D341Med (cell line): ENCODE measurements around the gene HMX1.

ENCODE experiments used
- DNase-seq: peaks from one replicate; pipeline ENCODE4 v3.0.0; 2012; ENCODE audit warnings: low spot score

Gene HMX1

DNA sequence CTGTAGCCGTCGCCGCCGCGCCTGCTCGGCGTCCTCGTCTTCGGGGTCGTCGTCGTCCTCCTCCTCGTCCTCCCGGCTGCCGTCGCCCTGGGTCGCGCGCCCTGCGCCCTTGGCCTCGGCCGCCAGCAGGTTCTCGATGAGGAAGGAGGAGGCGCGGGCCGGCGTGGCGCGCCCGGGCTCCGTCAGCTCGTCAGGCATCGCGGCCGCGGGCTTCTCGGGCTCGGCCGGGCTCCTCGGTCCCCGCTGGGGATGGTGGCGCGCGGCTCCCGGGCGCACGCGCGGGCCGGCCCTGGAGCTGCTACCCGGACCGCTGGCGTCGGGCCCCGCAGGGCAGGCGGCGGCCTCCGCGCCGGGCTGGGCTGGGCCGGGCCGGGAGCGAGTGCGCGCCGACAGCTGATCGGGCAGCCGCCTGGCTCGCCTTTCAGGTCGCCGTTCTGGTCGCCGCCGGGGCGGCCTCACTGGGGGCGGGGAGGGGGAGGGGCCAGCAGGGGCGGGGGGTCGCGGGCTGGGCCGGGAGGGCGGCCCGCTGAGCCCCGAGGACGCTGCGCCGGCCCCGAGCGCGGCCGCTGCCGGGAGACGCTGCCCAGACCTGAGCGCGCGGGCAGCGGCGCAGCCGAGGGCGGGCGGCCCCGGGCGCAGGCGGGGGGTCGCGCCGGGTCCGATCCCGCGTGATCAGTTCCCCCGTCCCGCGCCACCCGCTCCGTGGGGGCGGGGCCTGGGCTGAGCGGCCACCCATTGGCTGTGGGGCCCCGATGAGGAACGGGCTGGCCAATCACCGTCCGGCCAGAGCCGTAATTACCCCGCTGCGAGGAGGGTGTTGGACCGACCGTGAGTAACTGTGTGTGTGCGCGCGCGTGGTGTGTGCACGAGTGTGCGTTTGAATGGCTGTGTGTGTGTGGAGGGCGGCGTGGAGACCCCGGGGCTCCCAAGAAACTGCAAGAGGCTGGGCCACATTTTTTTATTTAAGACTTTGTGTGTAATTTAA is at the start of gene HMX1:
Gene HMX1, minus strand, starts transcription at position 423 of the 985 bp plus-strand sequence. Its CDS starts 225 bp downstream, at position 198.
- peak; percentile 73 for DNase-seq

DNA sequence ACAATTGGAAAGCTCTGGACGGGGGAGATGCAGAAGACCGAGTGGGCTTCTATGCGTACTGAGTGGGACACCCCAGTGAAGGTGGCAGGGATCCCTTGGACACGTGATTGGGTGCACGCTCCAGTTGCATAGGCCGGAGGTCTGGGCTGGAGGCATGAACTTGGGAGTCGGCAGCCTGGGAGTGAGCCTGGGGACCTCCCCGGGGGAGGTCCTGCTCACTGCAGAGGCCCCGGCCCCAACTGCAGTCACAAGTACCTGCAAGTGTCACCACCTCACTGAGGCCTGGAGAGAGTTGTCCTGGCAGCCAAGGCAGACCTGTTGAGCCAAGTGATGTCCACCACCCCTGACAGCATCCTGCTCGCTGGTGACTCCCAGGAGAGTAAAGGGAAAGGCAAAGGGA is 49.3 kb upstream of the HMX1 start:
- DNase-seq = peak; percentile 6

DNA sequence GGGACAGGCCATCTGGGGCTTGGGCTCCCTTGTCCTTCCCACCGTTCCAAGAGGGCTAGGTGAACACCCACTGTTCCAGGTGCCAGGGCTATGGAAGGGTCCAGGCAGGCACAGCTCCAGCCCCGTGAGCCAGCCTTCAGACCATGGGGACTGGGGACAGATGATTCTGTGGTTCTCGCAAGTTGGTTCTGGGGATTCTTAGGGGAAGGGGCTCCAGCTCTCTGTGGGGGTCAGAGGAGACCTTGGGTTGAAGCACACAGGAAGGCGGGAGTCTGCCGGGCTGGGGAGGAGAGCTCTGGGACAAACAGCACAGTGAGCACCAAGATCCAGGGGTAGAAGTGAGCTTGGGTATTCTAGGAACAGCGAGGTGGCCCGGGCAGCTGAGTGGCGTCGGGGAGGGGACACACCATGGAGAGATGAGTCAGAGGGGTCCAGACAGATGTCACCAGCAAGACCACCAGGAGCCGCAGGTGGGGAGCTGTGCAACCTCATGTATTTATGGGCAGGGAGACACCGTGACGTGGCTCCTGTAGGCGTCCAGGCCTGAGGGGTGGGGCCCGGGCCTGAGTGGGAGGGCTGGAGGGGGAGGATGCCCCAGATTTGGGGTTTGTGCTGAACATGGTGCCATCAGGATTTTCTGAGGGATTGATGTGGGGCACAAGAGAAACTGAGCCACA is 48.8 kb upstream of the HMX1 start:
- peak; percentile 8 for DNase-seq

DNA sequence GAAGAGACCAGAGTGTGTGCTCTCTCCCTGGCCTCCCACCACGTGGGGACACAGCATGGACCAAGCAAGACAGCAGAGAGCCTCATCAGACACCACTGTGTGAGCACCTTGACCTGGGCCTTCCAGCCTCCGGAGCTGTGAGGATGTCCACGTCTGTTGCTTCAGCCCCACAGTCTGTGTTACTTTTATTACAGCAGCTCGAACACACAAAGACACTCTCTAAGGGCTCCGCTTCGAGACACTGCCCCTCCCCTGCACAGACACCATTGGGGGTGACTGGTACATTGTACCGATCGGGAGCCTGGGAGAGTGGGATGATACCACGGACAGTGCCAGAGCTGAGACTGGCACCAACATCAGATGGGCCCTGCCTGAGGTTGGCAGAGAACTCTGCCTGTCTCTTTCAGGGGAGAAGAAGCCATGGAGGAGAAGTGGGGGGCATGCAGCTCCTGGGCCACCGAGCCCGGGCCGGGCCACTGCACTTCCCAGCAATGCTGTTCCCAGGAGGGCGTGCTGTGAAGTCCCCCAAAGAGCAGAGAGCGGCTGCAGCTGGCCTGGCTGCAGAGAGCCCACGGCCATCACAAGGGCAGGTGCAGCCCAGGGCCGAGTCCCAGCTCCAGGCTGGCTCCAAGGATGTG is 48.1 kb upstream of the HMX1 start:
- peak; percentile 11 for DNase-seq

DNA sequence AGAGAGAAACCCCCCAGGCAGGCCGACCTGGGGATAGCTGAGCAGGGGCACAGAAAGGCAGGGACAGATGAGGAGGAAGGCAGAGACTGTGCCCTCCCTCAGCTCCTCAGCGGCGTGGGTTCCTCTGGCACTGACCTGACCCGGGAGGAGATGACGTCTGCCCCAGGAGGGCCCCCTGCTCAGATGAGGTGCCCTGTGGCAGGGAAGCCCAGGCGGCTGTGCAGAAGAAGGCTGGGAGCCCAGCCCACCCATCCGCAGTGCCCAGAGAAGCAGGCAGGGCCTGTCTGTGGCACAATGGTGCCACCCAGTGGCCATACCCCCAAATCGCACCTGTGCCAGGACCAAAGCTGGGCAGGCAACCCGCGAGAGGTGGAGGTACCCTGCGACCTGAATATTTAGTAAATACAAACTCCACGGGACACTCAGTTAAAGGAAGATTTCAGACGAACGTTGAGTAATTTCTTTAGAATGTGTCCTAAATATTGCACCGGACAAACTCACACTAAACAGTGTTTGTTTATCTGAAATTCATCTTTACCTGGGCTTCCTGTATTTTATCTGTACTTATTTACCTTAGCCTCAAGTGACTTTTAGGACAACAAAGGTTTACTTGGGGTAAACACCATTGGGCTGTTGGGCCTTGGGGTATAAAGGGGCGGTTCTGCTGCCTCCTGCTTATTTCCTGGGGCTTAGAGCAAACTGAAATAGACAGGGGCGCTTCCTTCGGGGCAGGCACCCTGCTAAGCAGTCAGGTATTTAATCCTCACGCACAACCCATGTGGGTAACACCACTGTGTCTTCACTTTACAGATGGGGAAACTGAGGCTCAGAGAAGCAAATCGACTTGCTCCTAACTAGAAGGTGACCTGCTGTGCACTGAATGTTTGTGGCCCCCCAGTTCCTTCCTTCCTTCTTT is 46.5 kb upstream of the HMX1 start:
- peak; percentile 92 for DNase-seq

DNA sequence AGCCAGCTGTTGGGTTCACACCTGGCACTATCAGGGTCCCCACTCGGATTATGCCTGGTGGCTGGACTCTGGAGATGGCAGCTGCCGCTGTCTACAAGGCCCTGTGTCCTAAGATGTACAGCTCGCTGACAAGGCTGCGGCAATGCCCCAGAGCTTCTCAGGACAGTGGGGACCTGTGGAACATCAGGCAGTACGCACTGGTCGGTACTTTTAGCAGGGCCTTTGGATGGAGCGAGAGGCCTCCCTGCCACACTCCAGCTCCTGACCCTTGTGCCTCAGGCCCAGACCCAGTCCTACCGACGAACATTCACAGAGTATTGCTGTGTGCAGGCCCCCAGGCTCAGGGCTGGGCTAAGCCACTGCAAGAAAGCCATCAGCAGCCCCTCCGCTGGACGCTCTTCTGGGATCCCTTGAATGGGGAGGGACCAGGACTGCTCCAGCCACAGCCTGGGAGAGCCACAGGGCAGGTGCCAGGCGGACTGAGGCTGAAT is 45.7 kb upstream of the HMX1 start:
- DNase-seq = no peak

DNA sequence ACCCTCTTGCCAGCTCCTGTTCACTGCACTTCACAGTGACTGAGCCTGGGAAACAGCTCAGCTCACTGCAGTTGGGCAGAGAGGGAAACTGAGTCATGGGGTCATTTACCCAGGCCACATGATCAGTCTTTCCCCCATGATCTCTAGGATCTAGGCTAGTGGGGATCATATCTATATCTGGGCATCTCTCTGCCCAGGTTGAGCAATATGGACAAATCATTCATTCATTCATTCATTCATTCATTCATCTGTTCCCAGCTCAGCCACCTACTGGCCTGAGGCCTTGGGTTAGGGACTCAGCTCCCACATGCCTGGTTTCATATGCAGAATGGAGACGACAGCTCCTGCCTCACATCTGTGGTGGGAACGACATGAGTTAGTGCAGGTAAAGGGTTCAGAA is 45.3 kb upstream of the HMX1 start:
- no peak for DNase-seq

DNA sequence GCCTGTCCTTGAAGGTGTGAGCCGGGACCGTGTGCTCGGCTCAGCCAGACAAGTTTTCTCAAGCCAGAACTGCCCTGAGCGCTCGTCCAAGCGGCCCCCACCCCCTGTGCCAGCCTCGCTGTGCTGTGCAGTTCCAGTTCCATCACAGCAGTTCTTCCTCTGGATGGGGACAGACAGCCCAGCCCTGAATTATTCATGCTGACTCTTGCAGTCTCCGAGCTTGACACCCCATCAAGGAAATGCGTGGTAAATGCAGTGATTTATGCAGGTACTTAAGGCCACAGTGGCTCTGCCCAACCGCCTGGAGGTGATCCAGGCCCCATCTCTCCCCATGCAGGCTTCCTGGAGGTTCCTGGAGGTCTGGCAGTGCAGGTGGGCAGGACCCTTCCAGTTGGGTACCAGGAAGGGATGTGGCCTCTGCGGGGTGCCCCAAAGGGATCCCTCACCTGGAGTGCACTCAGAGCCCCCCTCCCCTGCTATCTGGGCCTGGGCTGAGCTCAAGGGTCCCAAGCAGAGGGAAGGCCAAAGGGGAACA is 44.8 kb upstream of the HMX1 start:
- peak; percentile 17 for DNase-seq

DNA sequence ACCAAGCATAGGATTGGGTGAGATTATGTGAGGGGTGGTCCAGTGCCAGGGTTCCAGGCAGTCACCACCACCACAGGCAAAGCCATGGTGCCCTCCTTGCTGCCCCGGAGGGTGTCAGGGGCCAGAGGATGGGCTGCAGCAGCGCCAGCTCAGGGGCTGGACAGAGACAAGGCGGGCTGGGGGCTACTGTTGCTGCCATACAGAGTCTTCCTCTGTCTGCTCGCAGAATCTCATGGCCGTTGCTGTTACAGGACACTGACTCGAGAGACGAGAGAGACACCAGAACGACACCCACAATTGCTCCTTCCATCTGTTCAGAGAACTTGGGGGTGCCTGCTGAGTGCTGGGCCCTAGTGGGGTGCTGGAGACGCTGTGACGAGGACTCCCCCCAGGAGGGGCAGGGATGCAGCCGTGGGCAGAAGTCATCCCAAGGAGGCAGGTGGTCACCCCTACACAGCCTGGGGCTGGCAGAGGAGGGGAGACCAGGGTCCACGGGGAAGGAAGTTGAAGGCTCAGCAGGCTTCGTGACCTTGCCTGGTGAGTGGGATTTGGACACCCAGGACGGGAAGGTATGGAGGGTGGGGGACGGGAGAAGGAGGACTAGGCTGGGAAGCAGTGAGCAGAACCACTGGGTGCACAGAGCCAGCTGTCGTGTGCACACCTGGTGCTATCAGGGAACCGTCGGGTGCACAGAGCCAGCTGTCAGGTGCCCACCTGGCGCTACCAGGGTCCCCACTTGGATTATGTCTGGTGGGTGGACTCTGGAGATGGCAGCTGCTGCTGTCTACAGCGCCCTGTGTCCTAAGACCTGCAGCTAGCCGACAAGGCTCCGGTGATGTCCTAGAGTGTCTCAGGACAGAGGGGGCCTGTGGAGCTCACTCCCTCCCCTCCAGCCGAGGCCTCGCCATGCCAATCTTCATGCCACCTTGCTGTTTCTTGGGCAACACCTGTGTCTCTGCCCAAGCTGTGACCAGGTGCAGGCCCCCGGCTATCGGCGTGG is 43.9 kb upstream of the HMX1 start:
- DNase-seq = peak; percentile 16

DNA sequence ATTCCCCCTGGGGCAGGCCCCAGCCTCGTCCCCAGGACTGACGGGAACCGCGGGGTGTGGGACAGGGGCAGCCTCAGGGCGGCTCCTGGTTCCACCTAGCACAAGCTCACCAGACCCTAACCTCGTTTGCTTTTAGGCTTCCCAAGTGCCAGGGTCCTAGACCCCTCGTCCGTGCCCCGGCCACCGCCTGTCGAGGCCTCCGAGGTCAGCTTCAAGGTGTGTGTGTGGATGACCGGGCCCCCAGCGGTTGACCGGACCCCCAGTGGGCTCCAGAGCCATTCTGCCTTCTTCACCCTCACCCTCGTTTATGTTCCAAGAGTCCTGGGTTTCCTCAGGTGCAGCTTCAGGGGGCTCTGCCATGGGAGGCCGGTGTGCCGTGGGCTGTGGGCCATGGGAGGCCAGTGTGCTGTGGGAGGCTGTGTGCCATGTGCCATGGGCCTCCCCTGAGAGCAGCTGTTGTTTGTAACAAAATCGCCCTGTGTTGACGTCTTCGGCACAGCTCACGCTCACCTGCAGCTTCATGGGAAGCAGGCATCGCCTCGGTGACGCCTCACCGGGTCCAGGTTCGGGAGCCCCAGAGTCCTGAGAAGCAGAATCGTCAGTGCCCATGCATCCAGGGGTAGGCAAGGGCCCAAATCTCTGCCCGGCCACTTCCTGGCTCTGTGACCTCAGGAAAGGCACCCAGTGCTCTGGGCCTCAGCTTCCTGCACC is 43.0 kb upstream of the HMX1 start:
- DNase-seq = peak; percentile 12

DNA sequence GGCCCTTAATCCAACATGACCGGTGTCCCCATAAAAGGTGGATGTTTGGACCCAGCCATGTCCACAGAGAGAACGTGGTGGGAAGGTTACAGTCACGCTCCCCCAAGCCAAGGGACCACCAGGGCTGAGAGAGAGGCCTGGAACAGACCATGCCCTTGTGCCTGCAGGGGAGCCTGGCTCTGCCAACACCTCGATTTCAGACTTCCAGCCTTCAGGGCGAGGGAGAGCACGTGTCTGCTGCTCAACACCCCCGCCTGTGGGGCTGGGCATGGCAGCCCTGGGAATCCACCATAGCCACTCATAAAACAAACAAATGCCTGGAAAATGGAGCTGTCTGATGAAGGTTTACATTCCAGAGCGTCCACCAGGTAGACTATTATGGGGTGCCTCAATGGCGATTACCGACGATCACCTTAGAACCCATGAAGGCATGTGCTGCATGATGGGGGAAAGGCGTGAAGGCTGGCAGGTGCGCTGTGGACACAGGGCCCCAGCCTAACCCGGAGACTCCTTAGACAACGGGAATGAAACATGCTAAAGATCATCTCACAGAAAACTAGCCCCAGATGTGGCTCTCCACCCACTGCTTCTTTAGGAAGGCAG is 42.3 kb upstream of the HMX1 start:
- peak; percentile 9 for DNase-seq

DNA sequence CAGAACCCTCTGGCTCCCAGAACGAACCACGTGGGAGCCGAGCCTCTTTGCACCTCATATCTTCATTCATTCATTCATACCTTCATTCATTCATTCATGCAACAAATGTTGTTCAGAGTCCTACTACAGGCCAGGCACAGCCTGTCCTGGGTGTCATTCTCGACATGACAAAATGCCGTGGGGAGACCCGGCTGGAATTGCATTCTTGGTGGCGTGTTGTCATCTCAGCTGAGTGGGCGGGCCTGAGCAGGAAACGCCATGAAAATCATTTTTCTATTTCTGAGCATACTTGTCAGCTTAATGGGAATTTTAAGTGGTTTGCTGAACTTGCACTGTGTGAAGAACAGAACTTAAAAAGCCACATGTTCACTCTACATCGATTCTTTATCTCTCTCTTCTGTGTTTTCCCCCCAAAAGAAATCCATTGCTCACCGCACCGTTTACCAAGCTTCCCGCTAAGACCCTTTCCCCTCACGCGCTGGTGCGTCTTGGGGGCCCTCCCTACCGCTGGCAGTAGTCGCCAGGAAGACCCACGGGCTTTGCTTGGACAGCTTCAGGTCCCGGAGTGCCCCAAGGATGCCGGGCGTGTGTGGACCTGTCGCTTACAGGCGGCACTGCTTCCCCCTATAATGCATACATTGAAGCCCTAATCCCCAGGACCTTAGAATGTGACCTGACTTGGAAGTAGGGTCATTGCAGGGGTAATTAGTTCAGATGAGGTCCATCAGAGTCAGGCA is 41.6 kb upstream of the HMX1 start:
- DNase-seq = peak; percentile 8

DNA sequence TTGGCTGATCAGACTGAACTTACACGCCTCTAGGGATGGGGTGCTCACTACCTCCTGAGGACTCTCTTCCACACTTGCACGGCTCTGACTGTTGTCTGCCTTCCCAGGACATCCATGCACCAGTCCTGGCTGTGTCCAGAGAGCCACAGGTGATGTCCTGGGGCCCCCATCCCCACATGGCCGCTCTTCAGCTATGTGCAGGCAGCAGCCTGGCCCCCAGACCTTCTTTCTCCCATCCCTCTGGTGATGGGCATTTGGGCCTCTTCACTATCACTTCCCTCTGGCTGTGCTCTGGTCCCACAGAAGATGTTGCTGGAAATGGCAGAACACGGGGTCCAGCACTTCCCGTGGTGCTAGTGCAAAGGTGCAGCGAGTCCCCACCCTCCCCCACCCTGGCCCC is 40.9 kb upstream of the HMX1 start:
- peak; percentile 12 for DNase-seq

DNA sequence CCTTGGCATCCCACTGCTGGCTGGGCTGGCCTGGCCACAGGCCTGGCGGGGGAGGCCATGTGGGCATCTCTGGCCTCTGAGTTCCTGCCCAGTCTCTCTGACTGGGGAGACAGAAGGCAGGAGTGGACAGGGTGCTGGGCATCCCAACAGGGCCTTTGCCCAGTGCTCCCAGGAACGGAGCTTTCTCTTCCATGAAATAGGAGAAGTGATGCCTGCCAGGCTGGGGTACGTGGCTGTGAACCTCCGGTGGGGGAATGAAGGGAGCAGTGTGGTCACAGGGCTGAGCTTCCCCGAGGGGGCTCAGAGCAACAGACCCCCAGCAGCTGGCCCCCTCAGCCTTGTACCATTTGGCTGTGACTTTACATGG is 40.4 kb upstream of the HMX1 start:
- DNase-seq = no peak

DNA sequence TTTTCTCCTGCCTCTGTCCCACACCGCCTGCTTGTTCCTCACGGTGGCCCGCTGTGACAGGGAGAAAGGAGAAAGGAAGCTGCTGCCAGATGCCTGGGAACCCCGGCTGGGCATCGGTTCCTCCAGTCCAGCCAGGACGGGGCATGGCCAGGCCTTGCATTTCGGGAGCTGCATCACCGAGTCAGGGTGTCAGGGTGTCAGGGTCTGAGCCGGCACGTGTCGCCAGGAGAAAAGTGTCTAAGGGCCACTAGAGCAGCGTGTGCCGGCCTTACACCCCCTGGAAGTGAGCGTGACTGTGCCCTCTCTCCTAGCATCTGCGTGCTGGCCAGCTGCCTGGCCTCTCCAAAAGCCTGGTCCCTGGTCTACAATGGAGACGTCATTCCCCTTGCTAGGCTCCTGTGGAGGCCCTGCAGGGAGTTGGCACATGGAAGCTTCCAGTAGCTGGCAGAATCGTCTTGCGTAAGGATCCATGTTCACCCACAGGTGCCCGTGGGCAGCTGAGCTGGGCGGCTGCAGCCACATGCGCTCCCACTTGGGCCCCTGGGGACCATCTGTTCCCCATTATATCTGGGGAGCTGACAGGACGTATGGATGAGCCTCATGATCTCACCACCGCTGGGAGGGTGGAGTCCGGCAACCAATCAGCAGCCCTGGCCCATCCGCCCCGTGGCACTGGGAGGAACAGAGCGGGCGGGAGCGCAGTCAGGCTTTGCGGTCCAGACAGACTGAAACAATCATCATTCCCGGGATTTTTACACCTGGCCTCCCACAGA is 39.9 kb upstream of the HMX1 start:
- peak; percentile 22 for DNase-seq

DNA sequence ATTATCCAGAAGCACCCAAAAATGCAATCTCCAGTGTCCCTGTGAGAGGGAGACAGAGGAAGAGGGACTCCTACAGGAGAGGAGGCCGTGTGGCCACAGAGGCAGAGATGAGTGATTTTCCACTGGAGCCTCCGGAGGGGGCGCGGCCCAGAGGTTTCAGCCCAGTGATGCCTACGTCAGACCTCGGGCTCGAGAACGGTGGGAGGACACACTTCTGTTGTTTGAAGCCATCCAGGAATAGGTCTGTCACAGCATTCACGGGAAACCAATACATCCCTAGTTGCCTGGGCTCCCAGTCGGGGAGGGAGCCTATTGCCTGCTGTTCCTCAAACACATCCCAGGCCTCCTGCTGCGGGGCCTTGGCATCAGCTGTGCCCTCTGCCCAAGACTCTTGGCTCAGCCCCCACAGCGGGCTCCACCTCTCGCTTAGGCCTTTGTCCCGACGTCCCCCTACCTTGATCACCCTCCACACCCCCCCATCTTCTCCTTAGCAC is 39.2 kb upstream of the HMX1 start:
- DNase-seq = peak; percentile 27
